OCI-LY1 (cell line): Measurements from ENCODE around the gene SMIM33.
"Not testable (repeated sequence)": the region's sequence is repeated elsewhere in the genome, so short reads cannot be mapped to it uniquely, and the experiment has no call there.

Source experiments
- H2AFZ ChIP-seq: fragments of 200-600 bp; sonication (generic), shearing (Covaris generic); 2 replicates; pipeline ENCODE4 v1.6.0; 2014; ENCODE audit warnings: antibody characterized with exemption, mild to moderate bottlenecking, low read length
- H3F3A ChIP-seq: fragments of 200-600 bp; sonication (generic), shearing (Covaris generic); 2 replicates; pipeline ENCODE4 v1.6.0; 2014; ENCODE audit warnings: mild to moderate bottlenecking, antibody characterized with exemption, low read length, moderate library complexity; ENCODE audit not compliant: insufficient read depth
- H3K27ac ChIP-seq: fragments of 200-600 bp; sonication (generic); 2 replicates; pipeline ENCODE4 v1.5.1; 2014; ENCODE audit warnings: low read length, mixed run types, mild to moderate bottlenecking, low read depth; ENCODE audit not compliant: poor library complexity, severe bottlenecking
- H3K27me3 ChIP-seq: fragments of 200-600 bp; sonication (generic); 2 replicates; pipeline ENCODE4 v1.6.0; 2014; ENCODE audit warnings: antibody characterized with exemption, mild to moderate bottlenecking, low read length, moderate library complexity; ENCODE audit not compliant: insufficient read depth
- H3K36me3 ChIP-seq: fragments of 200-600 bp; sonication (generic); 2 replicates; pipeline ENCODE4 v1.6.1; 2014; ENCODE audit warnings: mild to moderate bottlenecking, antibody characterized with exemption, low read length, moderate library complexity, mixed read lengths; ENCODE audit not compliant: insufficient read depth
- H3K4me1 ChIP-seq: fragments of 200-600 bp; sonication (generic); 2 replicates; pipeline ENCODE4 v1.5.1; 2014; ENCODE audit warnings: mild to moderate bottlenecking, low read length, moderate library complexity; ENCODE audit not compliant: insufficient read depth, severe bottlenecking
- H3K4me2 ChIP-seq: fragments of 200-600 bp; sonication (generic), shearing (Covaris generic); 2 replicates; pipeline ENCODE4 v1.6.1; 2014; ENCODE audit warnings: low read length
- H3K4me3 ChIP-seq: fragments of 200-600 bp; sonication (generic); 2 replicates; pipeline ENCODE4 v1.5.1; 2014; ENCODE audit warnings: low read length, low read depth, mild to moderate bottlenecking, mixed read lengths; ENCODE audit not compliant: poor library complexity, severe bottlenecking
- H3K79me2 ChIP-seq: fragments of 200-600 bp; shearing (Covaris generic); 2 replicates; pipeline ENCODE4 v1.6.1; 2016; ENCODE audit warnings: mixed run types, low read length, mixed read lengths; ENCODE audit not compliant: insufficient read depth
- H3K9ac ChIP-seq: fragments of 200-600 bp; sonication (generic), shearing (Covaris generic); 2 replicates; pipeline ENCODE4 v1.6.1; 2014; ENCODE audit warnings: mild to moderate bottlenecking, low read length, mixed read lengths
- H3K9me2 ChIP-seq: fragments of 200-600 bp; sonication (generic), shearing (Covaris generic); 2 replicates; pipeline ENCODE4 v1.6.1; 2014; ENCODE audit warnings: low read depth, mild to moderate bottlenecking, low read length, mixed read lengths
- H3K9me3 ChIP-seq: fragments of 200-600 bp; shearing (Covaris generic); 2 replicates; pipeline ENCODE4 v1.6.1; 2014; ENCODE audit warnings: low read length, mixed read lengths
- H4K20me1 ChIP-seq: fragments of 200-600 bp; sonication (generic), shearing (Covaris generic); 2 replicates; pipeline ENCODE4 v1.6.0; 2016; ENCODE audit warnings: mild to moderate bottlenecking, low read length; ENCODE audit not compliant: insufficient read depth
- EZH2 ChIP-seq: fragments of 200-600 bp; sonication (generic), shearing (Covaris generic); IDR thresholded peaks from 2 replicates; pipeline ENCODE4 v1.8.0; 2017; ENCODE audit warnings: borderline replicate concordance, mixed run types, mild to moderate bottlenecking, antibody characterized with exemption, low read length, moderate library complexity, mixed read lengths
- TF ChIP-seq, protein P1 (sequence below): fragments of 200-600 bp; sonication (generic), shearing (Covaris generic); IDR thresholded peaks from 2 replicates; pipeline ENCODE4 v1.5.1; 2017; ENCODE audit warnings: mild to moderate bottlenecking, antibody characterized with exemption, low read length, moderate library complexity, mixed read lengths

The SMIM33 gene

DNA sequence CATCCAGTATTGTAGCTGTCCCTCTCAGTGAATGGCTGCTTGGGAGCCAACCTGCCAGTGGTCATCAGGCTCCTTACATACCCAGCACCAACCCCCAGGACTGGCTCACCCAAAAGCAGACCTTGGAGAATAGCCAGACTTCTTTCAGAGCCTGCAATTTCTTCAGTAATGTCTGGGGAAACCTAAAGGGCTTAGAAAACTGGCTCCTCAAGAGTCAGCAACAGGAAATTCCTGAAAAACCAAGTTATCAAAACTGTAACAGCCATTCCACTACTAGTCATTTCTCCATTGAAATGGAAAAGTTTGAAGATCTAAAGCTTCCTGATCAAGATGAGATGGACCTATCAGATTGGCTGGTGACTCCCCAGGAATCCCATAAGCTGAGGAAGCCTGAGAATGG, 24.0 kb downstream of the SMIM33 start:
- H3K9ac ChIP-seq: no peak overlapping the region
- H2AFZ ChIP-seq: no peak overlapping the region
- H3K4me1 ChIP-seq: no peaks in the 10 kb centered on the region
- H3K4me2 ChIP-seq: no peak overlapping the region
- H3K9me3 ChIP-seq: no peaks in the 10 kb centered on the region
- no peaks in the 10 kb centered on the region for H4K20me1 ChIP-seq
- H3F3A ChIP-seq: no peaks in the 10 kb centered on the region
- no peak overlapping the region for H3K4me3 ChIP-seq
- no peaks in the 10 kb centered on the region for H3K27me3 ChIP-seq
- no peak overlapping the region for H3K27ac ChIP-seq
- H3K79me2 ChIP-seq: no peaks in the 10 kb centered on the region
- H3K36me3 ChIP-seq: no peaks in the 10 kb centered on the region
- TF ChIP-seq, protein P1, sequence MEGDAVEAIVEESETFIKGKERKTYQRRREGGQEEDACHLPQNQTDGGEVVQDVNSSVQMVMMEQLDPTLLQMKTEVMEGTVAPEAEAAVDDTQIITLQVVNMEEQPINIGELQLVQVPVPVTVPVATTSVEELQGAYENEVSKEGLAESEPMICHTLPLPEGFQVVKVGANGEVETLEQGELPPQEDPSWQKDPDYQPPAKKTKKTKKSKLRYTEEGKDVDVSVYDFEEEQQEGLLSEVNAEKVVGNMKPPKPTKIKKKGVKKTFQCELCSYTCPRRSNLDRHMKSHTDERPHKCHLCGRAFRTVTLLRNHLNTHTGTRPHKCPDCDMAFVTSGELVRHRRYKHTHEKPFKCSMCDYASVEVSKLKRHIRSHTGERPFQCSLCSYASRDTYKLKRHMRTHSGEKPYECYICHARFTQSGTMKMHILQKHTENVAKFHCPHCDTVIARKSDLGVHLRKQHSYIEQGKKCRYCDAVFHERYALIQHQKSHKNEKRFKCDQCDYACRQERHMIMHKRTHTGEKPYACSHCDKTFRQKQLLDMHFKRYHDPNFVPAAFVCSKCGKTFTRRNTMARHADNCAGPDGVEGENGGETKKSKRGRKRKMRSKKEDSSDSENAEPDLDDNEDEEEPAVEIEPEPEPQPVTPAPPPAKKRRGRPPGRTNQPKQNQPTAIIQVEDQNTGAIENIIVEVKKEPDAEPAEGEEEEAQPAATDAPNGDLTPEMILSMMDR: no peak
- no peak for TF ChIP-seq EZH2
- no peaks in the 10 kb centered on the region for H3K9me2 ChIP-seq

DNA sequence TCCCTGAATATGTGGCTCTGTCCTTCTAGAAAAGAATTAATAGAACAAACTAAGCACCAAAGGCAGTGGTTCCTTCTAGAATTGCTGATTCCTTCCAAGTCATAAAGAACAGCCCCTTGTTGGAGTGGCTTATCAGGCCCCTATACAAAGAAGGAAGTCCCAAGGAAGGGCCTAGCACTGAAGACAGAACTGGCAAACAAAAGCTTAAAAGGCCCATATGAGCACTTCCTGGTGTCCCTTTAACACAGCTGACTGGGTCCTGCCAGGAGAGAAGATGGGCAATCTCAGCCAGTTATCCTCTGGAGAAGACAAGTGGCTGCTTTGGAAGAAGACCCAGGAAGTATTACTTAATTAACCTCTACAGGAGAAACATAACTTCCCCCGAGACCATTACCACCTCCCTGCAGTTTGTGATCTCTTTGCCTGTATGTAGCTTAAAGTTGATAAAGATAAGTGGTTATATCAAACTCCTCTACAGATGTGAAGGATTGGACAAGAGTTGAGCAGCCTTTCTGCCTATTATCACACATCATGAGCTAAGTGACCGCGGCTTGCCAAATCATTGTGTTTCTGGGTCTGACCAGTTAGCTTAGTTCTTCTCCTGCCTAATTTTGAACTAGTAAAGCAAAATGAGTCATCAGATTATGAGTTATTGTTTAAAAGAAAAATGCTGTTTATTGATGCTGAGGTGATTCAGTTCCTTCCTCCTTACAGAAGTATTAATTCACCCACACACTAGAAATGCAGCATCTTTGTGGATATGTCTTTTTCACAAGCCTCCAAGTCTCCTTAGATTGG, 25.0 kb downstream of the SMIM33 start:
- Histone ChIP-seq H3K4me2 (no peak overlapping the region), H2AFZ (no peak overlapping the region)
- TF ChIP-seq, protein P1: no peak
- no peak for TF ChIP-seq EZH2

DNA sequence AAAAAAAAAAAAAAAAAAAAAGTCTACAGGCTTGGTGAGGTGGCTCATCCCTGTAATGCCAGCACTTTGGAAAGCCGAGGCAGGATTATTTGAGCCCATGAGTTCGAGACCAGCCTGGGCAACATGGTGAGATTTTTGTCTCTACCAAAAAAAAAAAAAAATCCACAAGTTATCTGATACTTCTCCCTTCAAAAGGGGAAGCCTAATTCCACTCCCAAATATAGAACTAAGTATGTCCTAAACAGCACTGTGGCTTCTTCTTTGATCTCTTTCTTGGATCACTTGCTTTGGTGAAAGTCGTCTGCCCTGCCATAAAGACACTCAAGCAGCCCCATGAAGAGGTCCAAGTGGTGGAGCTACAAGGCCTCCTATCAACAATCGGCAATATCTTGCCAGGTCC, 30.6 kb downstream of the SMIM33 start:
- H3K36me3 ChIP-seq: no peaks in the 10 kb centered on the region; the same call in 1 of the 2 replicates
- no peaks in the 10 kb centered on the region for H4K20me1 ChIP-seq
- no peak overlapping the region for H3K27ac ChIP-seq
- no peaks in the 10 kb centered on the region for H3F3A ChIP-seq
- H2AFZ ChIP-seq: no peak overlapping the region
- H3K9me3 ChIP-seq: no peaks in the 10 kb centered on the region
- H3K9ac ChIP-seq: no peak overlapping the region
- no peaks in the 10 kb centered on the region for H3K9me2 ChIP-seq
- H3K4me3 ChIP-seq: no peak overlapping the region
- no peaks in the 10 kb centered on the region for H3K27me3 ChIP-seq
- TF ChIP-seq EZH2: no peak
- TF ChIP-seq, protein P1: no peak
- H3K4me1 ChIP-seq: no peaks in the 10 kb centered on the region
- H3K79me2 ChIP-seq: no peaks in the 10 kb centered on the region
- H3K4me2 ChIP-seq: no peak overlapping the region

More for the DNA sequence above, 25.0 kb downstream of the SMIM33 start:
- Histone ChIP-seq H4K20me1 (no peaks in the 10 kb centered on the region), H3K27ac (no peak overlapping the region), H3K4me3 (no peak overlapping the region), H3K79me2 (no peaks in the 10 kb centered on the region), H3K4me1 (no peaks in the 10 kb centered on the region), H3K9me3 (no peaks in the 10 kb centered on the region), H3K9ac (no peak overlapping the region), H3K36me3 (no peaks in the 10 kb centered on the region), H3K27me3 (no peaks in the 10 kb centered on the region), H3F3A (no peaks in the 10 kb centered on the region), H3K9me2 (no peaks in the 10 kb centered on the region)

DNA sequence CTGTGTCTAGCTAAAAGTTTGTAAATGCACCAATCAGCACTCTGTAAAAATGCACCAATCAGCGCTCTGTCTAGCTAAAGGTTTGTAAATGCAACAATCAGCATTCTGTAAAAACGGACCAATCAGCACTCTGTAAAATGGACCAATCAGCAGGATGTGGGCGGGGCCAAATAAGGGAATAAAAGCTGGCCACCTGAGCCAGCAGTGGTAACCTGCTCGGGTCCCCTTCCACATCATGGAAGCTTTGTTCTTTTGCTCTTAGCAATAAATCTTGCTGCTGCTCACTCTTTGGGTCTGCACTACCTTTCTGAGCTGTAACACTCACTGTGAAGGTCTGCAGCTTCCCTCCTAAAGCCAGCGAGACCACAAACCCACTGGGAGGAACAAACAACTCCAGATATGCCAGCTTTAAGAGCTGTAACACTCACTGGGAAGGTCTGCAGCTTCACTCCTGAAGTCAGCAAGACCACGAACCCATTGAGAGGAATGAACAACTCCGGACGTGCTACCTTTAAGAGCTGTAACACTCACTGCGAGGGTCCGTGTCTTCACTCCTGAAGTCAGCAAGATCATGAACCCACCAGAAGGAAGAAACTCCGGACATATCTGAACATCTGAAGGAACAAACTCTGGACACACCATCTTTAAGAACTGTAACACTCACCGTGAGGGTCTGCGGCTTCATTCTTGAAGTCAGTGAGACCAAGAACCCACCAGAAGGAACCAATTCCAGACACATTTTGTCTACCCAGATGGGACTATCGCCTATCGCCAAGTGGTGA, 32.4 kb downstream of the SMIM33 start:
- not testable (repeated sequence) for H3K9ac ChIP-seq

DNA sequence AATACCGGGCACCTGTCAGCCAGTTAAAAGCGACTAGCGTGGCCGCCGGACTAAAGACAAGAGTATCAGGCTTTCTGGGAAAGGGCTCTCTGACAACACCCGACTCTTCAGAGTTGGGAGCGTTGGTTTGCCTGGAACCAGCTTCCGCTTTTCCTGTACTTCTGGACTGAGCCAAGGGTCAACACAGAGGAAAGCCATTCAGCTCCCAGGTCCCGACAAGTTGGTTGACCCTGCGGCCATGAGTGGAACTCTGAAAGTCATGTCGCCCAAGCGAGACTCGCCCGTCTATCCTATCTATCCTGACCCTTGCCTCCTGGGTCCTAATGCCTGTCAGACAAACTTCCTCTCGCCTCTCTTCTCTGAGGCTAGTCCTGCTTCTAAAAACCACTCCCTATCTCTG, 33.1 kb downstream of the SMIM33 start:
- H3K4me1 ChIP-seq, H3K79me2 ChIP-seq, H3K9me2 ChIP-seq, H3K4me3 ChIP-seq, H2AFZ ChIP-seq, H3K27ac ChIP-seq, H3F3A ChIP-seq, H3K9me3 ChIP-seq, H3K4me2 ChIP-seq, H3K9ac ChIP-seq, H3K27me3 ChIP-seq, H4K20me1 ChIP-seq, H3K36me3 ChIP-seq: not testable (repeated sequence)

More for the DNA sequence above, 32.4 kb downstream of the SMIM33 start:
- not testable (repeated sequence) for H3K4me2 ChIP-seq, H3K4me3 ChIP-seq, H3K4me1 ChIP-seq, H2AFZ ChIP-seq, H3K9me3 ChIP-seq, H3K79me2 ChIP-seq, H3K27ac ChIP-seq, H3K27me3 ChIP-seq, H3F3A ChIP-seq, H3K36me3 ChIP-seq, H3K9me2 ChIP-seq, H4K20me1 ChIP-seq
